ENCODE measurements around the gene ATG9B. TPM values are rescaled to one million over a fixed set of nuclear protein-coding genes. Genes with fewer than 3 reads are reported as not detected.
A peak's percentile ranks its signal among the peaks of the same experiment; 100 is the strongest.

Gene ATG9B
- total and polyA plus RNA-seq, 7 donors = 0.12 to 0.18 (median 0.18) TPM; not detected in 4

DNA sequence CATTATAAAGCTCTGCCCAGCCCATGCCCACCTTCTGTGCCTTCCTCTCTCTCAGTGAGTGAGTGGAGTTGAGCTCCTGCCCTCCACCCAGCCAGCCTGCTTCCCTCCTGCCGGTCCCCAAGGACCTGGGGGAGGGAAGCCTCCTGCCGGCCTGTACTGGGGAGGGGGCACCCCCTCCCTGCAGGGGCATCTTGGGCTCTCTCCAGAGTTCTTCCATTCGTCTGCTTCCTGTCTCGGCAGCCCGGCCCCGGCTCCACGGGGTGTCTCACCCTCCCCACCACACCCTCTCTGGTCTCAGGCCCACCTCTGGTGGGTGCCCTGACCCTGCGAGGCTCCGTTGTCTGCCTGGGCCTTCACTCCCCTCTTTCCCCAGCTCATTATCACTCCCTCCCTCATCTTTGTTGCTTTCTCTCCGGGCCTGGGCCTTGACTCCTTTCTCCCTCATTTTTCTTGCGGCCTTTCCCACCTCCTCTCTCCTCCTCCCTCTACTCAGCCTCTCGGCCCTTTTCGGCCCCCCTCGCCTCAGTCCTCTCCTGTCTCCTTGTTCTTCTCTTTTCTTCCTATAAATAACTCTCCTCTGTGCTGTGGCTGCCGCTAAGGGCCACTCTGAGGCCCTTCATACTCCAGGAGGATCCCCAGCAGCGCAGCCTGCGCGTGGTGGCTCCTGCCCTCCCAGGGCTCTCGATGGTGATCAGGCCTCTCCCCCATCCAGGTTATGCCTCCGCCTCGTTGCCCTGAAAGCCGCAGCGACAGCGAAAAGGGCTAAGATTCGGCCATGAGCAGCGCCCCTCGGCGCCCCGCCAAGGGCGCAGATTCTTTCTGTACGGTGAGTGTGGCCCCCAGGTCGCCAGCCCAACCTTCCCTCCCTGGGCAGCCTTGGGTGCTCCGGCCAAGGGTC, 37.2 kb upstream of the ATG9B start:
- Histone ChIP-seq H3K4me3 (peak overlapping the region; percentile 85), H3K27me3 (ENCODE audit: insufficient read depth in 3 of 3, low read length in 2 of 3) (no peaks in the 10 kb centered on the region), H3K27ac (no peak overlapping the region), H3K4me1 (peaks cover 34% of the 10 kb centered on the region), H3K9me3 (no peaks in the 10 kb centered on the region), H3K36me3 (ENCODE audit: insufficient read depth in 1 of 2, low read depth in 1 of 2) (peaks cover 5 to 26% of the 10 kb centered on the region in 2 donors)
- ATAC-seq = no peak
- DNase-seq = no peak
- WGBS, 3 donors = 69 to 71% (median 70%) methylated on average over 33 of the region's 33 CpGs
- intact Hi-C loops (cut with DNase I) = no loop called here
- TF ChIP-seq, protein P1, sequence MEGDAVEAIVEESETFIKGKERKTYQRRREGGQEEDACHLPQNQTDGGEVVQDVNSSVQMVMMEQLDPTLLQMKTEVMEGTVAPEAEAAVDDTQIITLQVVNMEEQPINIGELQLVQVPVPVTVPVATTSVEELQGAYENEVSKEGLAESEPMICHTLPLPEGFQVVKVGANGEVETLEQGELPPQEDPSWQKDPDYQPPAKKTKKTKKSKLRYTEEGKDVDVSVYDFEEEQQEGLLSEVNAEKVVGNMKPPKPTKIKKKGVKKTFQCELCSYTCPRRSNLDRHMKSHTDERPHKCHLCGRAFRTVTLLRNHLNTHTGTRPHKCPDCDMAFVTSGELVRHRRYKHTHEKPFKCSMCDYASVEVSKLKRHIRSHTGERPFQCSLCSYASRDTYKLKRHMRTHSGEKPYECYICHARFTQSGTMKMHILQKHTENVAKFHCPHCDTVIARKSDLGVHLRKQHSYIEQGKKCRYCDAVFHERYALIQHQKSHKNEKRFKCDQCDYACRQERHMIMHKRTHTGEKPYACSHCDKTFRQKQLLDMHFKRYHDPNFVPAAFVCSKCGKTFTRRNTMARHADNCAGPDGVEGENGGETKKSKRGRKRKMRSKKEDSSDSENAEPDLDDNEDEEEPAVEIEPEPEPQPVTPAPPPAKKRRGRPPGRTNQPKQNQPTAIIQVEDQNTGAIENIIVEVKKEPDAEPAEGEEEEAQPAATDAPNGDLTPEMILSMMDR (IDR thresholded peaks at IDR 0.05) = no peak

DNA sequence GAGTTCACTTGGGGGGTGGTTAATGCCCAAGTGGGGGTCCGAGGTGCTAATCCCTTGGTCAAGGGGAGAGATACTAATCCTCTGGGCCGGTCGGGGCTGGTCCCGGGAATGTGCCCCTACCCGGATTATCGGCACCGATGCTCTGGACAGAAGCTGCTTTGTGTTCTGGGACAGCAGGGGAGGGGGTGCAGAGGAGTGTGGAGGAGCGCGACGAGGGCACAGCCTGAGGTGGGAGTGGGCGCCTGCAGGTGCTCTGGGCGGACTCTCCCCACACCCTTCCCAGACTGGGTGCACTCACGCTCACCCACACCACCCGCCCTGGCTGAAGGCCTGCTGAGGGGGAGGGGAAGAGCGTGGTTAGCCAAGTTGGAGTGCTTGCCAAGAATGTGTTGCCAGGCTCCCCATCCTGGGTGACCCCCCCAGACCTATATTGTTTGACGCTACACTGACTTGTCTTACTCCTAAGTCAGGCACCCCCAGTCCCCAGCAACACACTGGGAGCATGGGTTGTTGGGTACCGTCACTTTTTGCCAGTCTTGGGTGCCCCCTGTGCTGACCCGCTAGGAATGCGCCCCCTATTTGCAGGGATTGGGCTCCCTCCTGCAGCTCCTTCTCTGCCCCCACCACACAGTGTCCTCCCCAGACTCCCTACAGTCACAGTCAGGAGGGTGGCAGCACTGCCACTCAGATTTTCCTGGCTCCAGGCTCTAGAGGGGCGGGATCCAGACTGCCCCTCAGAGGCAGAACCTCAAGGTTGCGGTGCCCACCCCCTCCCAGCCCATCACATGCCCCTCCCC, 36.3 kb upstream of the ATG9B start:
- peak overlapping the region; percentile 99 for H3K27ac ChIP-seq
- DNase-seq = no peak
- H3K27me3 ChIP-seq (ENCODE audit: insufficient read depth in 3 of 3, low read length in 2 of 3) = no peaks in the 10 kb centered on the region
- peak overlapping the region; percentile 85 for H3K4me3 ChIP-seq
- TF ChIP-seq, protein P1 (IDR thresholded peaks at IDR 0.05) = no peak
- no peaks in the 10 kb centered on the region for H3K9me3 ChIP-seq
- ATAC-seq = no peak
- intact Hi-C loops (cut with DNase I) = no loop called here
- 17 to 25% (median 18%) methylated on average over 21 of the region's 21 CpGs for WGBS, 3 donors
- H3K36me3 ChIP-seq (ENCODE audit: insufficient read depth in 1 of 2, low read depth in 1 of 2) = peaks cover 5 to 17% of the 10 kb centered on the region in 2 donors
- H3K4me1 ChIP-seq = peaks cover 34% of the 10 kb centered on the region

DNA sequence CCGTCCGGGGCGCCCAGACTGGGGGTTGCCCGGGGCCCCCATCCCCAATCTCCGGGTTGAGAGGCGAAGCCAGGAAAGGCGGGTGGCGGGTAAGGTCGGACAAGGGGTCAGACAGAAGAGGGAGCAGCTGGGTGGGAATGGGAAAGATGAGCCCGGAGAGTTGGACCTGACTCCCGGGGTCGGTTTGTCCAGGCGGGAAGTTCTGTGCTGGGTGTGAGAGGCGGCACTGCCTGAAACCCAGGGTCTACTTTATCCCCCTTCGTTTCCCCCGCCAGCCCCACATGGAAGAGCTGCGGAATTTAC, 35.8 kb upstream of the ATG9B start:
- WGBS, 3 donors = 2 to 4% (median 3%) methylated on average over 15 to 17 of the region's 17 CpGs
- Histone ChIP-seq H3K27ac (peak overlapping the region; percentile 99), H3K36me3 (ENCODE audit: insufficient read depth in 1 of 2, low read depth in 1 of 2) (peaks cover 5 to 12% of the 10 kb centered on the region in 2 donors), H3K9me3 (no peaks in the 10 kb centered on the region), H3K4me1 (peaks cover 34% of the 10 kb centered on the region), H3K27me3 (ENCODE audit: insufficient read depth in 3 of 3, low read length in 2 of 3) (no peaks in the 10 kb centered on the region), H3K4me3 (peak overlapping the region; percentile 85)
- no peak for ATAC-seq
- TF ChIP-seq, protein P1 (IDR thresholded peaks at IDR 0.05) = no peak
- intact Hi-C loops (cut with DNase I) = no loop called here
- no peak for DNase-seq

DNA sequence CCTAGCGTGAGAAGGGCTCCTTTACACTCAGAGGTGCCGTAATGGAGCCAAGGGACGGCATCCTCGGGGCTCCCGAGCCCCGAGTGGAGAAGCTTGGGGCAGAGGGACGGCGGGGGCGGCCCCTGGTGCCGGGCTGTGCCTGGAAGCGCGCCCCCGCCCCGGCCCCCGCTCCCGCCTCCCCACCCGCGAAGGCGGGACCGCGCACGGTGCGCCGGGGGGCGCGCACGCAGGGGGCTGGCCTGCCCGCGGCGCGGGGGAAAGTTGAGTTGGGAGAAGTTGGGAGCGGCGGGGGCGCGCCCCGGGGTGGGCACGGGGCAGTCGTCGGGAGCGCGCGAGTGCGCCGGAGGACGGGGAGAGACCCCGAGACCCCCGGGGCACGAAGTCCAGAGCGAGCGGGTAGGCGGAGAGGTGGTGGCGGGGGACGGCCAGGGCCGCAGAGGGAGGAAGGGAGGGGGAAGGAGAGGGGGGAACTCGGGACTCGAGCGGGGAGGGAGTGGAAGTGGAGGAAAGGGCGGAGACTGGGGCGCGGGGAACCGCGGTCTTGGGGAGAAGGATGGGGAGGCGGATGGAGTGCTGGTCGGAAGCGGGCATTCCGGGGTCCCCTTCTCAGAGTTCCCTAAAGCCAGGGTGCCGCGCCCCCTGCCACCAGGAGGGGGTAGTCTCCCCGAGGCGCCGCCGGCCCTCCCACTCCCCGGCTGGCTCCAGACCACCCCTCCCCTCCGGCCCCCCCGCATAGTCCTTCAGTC, 35.2 kb upstream of the ATG9B start, which contains the start of gene SLC4A2:
SLC4A2 (plus strand) TSS at position 223 of the 746 bp plus-strand sequence. CDS start 2,399 bp downstream, outside the sequence.
- H3K4me1 ChIP-seq = peaks cover 34% of the 10 kb centered on the region
- H3K4me3 ChIP-seq = peak within 1 kb of the TSS; percentile 85
- peaks cover 1 to 7% of the 10 kb centered on the region in 2 donors for H3K36me3 ChIP-seq (ENCODE audit: insufficient read depth in 1 of 2, low read depth in 1 of 2)
- intact Hi-C loops (cut with DNase I) = loop anchor here in 1 of 2 donors (1.0 kb wide), 1 partner anchor 23 kb away; no protein-coding TSS in a partner anchor
- peak; percentile 88 to 90 for DNase-seq
- H3K27ac ChIP-seq = peak within 1 kb of the TSS; percentile 99
- WGBS, 3 donors = 1 to 2% (median 2%) methylated on average over 26 to 75 of the region's 75 CpGs
- peak; percentile 59 to 75 (median 66) for ATAC-seq
- H3K27me3 ChIP-seq (ENCODE audit: insufficient read depth in 3 of 3, low read length in 2 of 3) = no peaks in the 10 kb centered on the region
- TF ChIP-seq, protein P1 (IDR thresholded peaks at IDR 0.05) = peak; percentile 46
- no peaks in the 10 kb centered on the region for H3K9me3 ChIP-seq
